Right lobe of liver (tissue), 6 donors: ENCODE measurements around the gene MTFR2. TPM values are rescaled to one million over a fixed set of nuclear protein-coding genes. Genes with fewer than 3 reads are reported as not detected.
A peak's percentile ranks its signal among the peaks of the same experiment; 100 is the strongest.
"Not testable (repeated sequence)": the region's sequence is repeated elsewhere in the genome, so short reads cannot be mapped to it uniquely, and the experiment has no call there.

Source experiments
- ATAC-seq, 4 donors: fragments of 200-7000 bp; cut with Tn5 transposase; one replicate each; pipeline ENCODE4 v1.9.1; 2020; ENCODE audit warnings: mild to moderate bottlenecking in 4 of 4, moderate library complexity in 4 of 4
- DNase-seq, 3 donors: peaks; one replicate each; pipeline ENCODE4 v3.0.0-alpha.2; 2020
- H3K27ac ChIP-seq, 3 donors: fragments of 200-600 bp; one replicate each; pipeline ENCODE4 v1.8.0; 2022
- H3K27me3 ChIP-seq, 2 donors: fragments of 200-600 bp; one replicate each; pipeline ENCODE4 v1.8.0; 2022
- H3K36me3 ChIP-seq, 4 donors: fragments of 200-600 bp; sonication (generic) in 1 of 4; one replicate each; pipeline versions ENCODE4 v1.5.1 to v1.8.0; 2017 to 2022; ENCODE audit warnings: control low read depth in 1 of 4
- H3K4me1 ChIP-seq, 4 donors: fragments of 200-600 bp; sonication (generic) in 1 of 4; one replicate each; pipeline versions ENCODE4 v1.5.1 to v1.8.0; 2017 to 2022; ENCODE audit warnings: control low read depth in 1 of 4
- H3K4me3 ChIP-seq, 3 donors: fragments of 200-600 bp; one replicate each; pipeline ENCODE4 v1.8.0; 2022
- H3K9me3 ChIP-seq, 4 donors: fragments of 200-600 bp; sonication (generic) in 1 of 4; one replicate each; pipeline versions ENCODE4 v1.5.1 to v1.8.0; 2017 to 2022; ENCODE audit warnings: control low read depth in 1 of 4
- POLR2A ChIP-seq: fragments of 450-650 bp; IDR thresholded peaks from one replicate; pipeline ENCODE4 v1.6.1; 2017; ENCODE audit warnings: antibody characterized with exemption, mild to moderate bottlenecking
- WGBS: methylation state at CpG from one replicate; pipeline ENCODE4 v1.1.6; 2018; ENCODE audit warnings: low coverage, low lambda C conversion rate; ENCODE audit not compliant: insufficient coverage; ENCODE audit errors: missing lambda C conversion rate; 5-methylcytosine and 5-hydroxymethylcytosine counted together
- intact Hi-C, 2 donors: fragments of 100-400 bp; cut with DNase I; formaldehyde crosslinking; loops; one replicate each; pipeline versions ENCODE4 v1.11.2 to v1.14.1; 2022
- total RNA-seq, 6 experiments: library from RNA; depleted of rRNA in 2 of 6; stranded (reverse); fragments of >200 nt in 2 of 6; fragmentation: NEBNext Ultra II Directional in 3 of 6; extraction: Animal tissue kit (Norgen Biotek cat#: 25700) in 3 of 6; gene quantifications; one replicate each; pipeline versions ENCODE4 v1.1.0 to v1.2.4, GENCODE V29; 2016 to 2023
- TF ChIP-seq, protein P1 (sequence below), 4 donors: fragments of 200-600 bp in 3 of 4; fragments of 450-650 bp in 1 of 4; IDR thresholded peaks; one replicate each; pipeline versions ENCODE4 v1.5.1 to v1.8.0; 2016 to 2022; ENCODE audit warnings: antibody characterized with exemption in 4 of 4, mild to moderate bottlenecking in 2 of 4
- donor health status: DM: no; HTN: yes; CAD: no.
- donor health status: DM: no; HTN: no; CAD: no.
- donor health status: DM: no; HTN: no; CAD: no.
- donor health status: DM: no; HTN: yes; CAD: no.
- donor health status: DM: no; HTN: yes; CAD: no.

MTFR2 gene
- total RNA-seq, 6 experiments from 2014 or later: 0.12 to 0.68 (median 0.45) TPM; not detected in 2

DNA sequence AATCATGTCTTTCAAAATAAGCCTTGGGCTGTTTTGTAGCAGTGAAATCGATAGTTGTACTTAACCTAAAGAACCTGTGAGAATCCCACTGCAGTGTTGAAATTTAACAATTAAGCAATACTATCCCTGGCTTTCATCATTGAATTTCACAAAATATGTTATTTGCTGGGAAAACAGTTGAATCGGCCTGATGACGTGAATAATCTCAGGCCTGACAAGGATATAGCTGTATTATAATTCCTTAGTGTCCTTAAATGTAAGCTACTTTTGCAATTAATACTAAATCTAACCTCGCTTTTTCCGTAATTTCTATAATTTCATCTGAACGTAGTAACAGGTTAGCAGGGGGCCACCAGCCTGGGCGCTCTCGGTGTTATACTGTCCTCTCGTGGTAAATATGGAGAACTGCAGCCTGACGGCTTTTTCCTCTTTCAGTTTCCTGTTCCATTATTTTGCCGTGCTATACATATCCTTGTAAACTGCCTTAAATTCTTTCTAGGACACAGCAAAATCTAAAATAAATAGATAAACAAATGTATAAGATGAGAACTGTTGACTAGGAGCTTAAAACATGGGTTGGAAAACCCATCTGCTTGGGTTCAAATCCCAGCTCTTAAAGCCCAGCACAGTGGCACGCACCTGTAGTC is 24.0 kb downstream of the MTFR2 start:
- Histone ChIP-seq H3K36me3 (no peaks in the 10 kb centered on the region), H3K27me3 (no peaks in the 10 kb centered on the region), H3K4me3 (peak overlapping the region; percentile 22 to 35 (median 32)), H3K9me3 (no peaks in the 10 kb centered on the region), H3K4me1 (peaks cover 0 to 11% (median 0%) of the 10 kb centered on the region in 4 donors), H3K27ac (peak overlapping the region; percentile 55 to 68 (median 61))
- DNase-seq (peak; percentile 41 to 62 (median 57)), ATAC-seq (peak; percentile 94 to 98 (median 97))
- intact Hi-C loops: no loop called here
- TF ChIP-seq, protein P1, sequence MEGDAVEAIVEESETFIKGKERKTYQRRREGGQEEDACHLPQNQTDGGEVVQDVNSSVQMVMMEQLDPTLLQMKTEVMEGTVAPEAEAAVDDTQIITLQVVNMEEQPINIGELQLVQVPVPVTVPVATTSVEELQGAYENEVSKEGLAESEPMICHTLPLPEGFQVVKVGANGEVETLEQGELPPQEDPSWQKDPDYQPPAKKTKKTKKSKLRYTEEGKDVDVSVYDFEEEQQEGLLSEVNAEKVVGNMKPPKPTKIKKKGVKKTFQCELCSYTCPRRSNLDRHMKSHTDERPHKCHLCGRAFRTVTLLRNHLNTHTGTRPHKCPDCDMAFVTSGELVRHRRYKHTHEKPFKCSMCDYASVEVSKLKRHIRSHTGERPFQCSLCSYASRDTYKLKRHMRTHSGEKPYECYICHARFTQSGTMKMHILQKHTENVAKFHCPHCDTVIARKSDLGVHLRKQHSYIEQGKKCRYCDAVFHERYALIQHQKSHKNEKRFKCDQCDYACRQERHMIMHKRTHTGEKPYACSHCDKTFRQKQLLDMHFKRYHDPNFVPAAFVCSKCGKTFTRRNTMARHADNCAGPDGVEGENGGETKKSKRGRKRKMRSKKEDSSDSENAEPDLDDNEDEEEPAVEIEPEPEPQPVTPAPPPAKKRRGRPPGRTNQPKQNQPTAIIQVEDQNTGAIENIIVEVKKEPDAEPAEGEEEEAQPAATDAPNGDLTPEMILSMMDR (IDR thresholded peaks at IDR 0.05): peak; percentile 100
- TF ChIP-seq POLR2A: no peak
- WGBS: 8% methylated on average over 12 of the region's 12 CpGs

DNA sequence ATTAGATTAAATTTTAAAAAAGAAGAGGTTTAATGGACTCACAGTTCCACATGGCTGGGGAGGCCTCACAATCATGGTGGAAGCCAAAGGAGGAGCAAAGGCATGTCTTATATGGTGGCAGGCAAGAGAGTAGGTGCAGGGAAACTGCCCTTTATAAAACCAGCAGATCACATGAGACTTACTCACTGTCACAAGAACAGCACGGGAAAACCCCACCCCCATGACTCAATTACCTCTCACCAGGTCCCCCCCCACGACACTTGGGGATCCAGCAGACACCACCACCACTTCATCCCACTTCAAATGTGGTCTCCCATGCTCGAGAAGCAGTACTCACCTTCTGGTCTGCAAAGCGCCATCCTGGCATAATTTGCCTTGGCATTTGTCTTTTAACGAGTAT is 24.6 kb downstream of the MTFR2 start:
- Histone ChIP-seq H3K36me3 (no peaks in the 10 kb centered on the region), H3K9me3 (no peaks in the 10 kb centered on the region), H3K4me1 (peaks cover 0 to 11% (median 0%) of the 10 kb centered on the region in 4 donors), H3K27me3 (no peaks in the 10 kb centered on the region), H3K4me3 (peak overlapping the region in 2 of 3 donors; percentile 22 to 32), H3K27ac (peak overlapping the region; percentile 55 to 68 (median 61))
- intact Hi-C loops: no loop called here
- peak in 1 of 3 donors; percentile 30 for DNase-seq
- 52% methylated on average over 5 of the region's 5 CpGs for WGBS
- TF ChIP-seq POLR2A: no peak
- TF ChIP-seq, protein P1 (IDR thresholded peaks at IDR 0.05): no peak
- peak in 2 of 4 donors; percentile 20 to 38 for ATAC-seq

DNA sequence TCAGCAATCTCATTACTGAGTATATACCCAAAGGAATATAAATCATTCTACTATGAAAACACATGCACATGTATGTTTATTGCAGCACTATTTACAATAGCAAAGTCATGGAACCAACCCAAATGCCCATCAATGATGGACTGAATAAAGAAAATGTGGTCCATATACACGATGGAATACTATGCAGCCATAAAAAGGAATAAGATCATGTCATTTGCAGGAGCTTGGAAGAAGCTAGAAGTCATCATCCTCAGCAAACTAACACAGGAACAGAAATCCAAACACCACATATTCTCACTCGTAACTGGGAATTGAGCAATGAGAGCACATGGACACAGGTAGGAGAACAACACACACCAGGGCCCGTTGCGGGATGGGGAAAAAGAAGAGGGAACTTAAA is 25.1 kb downstream of the MTFR2 start:
- H3K27me3 ChIP-seq, ATAC-seq: not testable (repeated sequence)
- WGBS: 59% methylated on average over 4 of the region's 4 CpGs

DNA sequence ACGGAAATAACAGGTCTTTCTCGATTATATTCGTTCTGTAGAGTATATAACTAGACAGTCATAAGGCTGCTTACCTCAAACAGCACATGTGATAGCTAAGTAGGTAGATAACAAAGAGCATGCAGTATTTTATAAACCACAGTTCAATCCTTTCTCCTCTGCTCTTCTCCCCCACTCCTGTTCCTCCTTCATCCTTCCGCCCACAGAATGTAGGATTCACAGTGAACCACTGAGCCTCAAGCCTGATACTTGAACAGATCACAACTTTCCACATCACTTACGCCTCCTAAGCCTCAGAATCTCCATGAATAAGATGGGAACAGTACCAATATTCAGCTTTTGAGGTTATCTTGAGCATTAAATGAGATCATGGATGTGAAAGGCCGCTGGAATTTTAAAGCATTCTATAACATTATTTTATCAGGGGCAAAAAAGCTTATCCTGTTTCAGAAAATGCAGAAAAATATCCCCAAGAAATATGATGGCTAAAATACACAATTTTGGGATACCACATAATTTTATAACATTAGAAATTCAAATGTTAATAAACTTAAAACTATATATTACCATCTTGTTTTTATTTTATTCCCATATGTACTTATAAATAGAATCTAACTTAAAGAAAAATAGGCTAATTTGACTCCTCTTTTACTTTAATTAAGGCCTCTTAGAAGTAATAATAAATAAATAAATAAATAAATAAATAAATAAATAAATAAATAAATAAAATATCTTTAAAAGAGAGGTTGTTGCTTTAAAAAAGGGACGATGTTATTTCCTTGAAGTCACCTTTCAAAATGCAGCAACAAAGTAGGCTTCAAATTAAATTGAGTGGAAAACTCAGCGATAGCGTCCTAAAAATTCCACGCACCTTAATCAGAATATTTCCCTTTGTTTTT is 33.4 kb downstream of the MTFR2 start:
- no peaks in the 10 kb centered on the region for H3K36me3 ChIP-seq
- 82% methylated on average over 10 of the region's 10 CpGs for WGBS
- TF ChIP-seq POLR2A: no peak
- TF ChIP-seq, protein P1 (IDR thresholded peaks at IDR 0.05): no peak
- H3K4me3 ChIP-seq: no peak overlapping the region
- DNase-seq (no peak), ATAC-seq (no peak)
- no peak overlapping the region for H3K27ac ChIP-seq
- no peaks in the 10 kb centered on the region for H3K9me3 ChIP-seq
- no peaks in the 10 kb centered on the region for H3K4me1 ChIP-seq
- intact Hi-C loops: no loop called here
- no peaks in the 10 kb centered on the region for H3K27me3 ChIP-seq

More for the DNA sequence above, 25.1 kb downstream of the MTFR2 start:
- H3K27ac ChIP-seq, H3K9me3 ChIP-seq, H3K36me3 ChIP-seq, H3K4me3 ChIP-seq, intact Hi-C loops, DNase-seq: not testable (repeated sequence)
- H3K4me1 ChIP-seq: peaks cover 0 to 11% (median 0%) of the 10 kb centered on the region in 4 donors

DNA sequence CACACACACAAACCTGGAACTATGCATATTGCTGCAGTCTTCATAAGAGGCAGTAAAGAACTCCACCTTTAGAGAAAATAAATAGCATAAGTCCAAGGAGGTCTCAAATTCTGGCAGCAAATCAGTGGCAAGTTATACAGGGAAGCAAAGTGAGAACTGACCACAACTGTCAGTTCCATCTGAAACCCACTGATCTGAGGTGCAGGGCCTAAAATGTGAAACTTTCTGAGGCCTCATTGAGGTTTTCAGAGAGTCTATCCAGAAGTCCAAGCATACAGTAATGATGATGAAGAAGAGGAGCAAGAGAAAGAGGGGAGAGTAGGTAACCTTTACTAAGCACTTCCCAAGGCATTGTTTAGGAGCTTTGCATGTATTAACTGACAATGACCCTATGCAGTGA is 36.3 kb downstream of the MTFR2 start:
- no peaks in the 10 kb centered on the region for H3K4me1 ChIP-seq
- H3K4me3 ChIP-seq: no peak overlapping the region
- intact Hi-C loops: no loop called here
- H3K36me3 ChIP-seq: no peaks in the 10 kb centered on the region
- ATAC-seq (no peak), DNase-seq (no peak)
- no peaks in the 10 kb centered on the region for H3K27me3 ChIP-seq
- H3K9me3 ChIP-seq: no peaks in the 10 kb centered on the region
- no peak overlapping the region for H3K27ac ChIP-seq
- no peak for TF ChIP-seq POLR2A
- TF ChIP-seq, protein P1 (IDR thresholded peaks at IDR 0.05): no peak
